MM.1S (cell line): Measurements from ENCODE around the gene TMEM214.

Source experiments
- CTCF ChIP-seq: fragments of 300-600 bp; sonication (generic); IDR thresholded peaks from 2 replicates; pipeline ENCODE4 v1.5.1; 2016; ENCODE audit warnings: antibody characterized with exemption, low read length, mixed read lengths
- EZH2 ChIP-seq: fragments of 300-600 bp; sonication (generic); optimal IDR thresholded peaks from 2 replicates; pipeline ENCODE3; 2017; ENCODE audit warnings: low read depth, mild to moderate bottlenecking, antibody characterized with exemption, low read length, mixed read lengths
- EZH2phosphoT487 ChIP-seq: fragments of 300-600 bp; sonication (generic); IDR thresholded peaks from 2 replicates; pipeline ENCODE4 v1.6.1; 2018; ENCODE audit warnings: antibody characterized with exemption, low read length

- no peak for TF ChIP-seq CTCF
- TF ChIP-seq EZH2, result no peak
- TF ChIP-seq EZH2phosphoT487, result no peak
These were observed 26.5 kb downstream of the TMEM214 start for GRCh38 chr2:27059141-27059820.
